Vagina (tissue), 2 donors: ENCODE measurements around the gene ATXN10.

ENCODE experiments used
- CTCF ChIP-seq, 3 experiments: fragments of 450-650 bp in 2 of 3; fragments of 200-600 bp in 1 of 3; sonication (generic) in 1 of 3; IDR thresholded peaks; one replicate each; pipeline ENCODE4 v1.5.1; 2017 to 2019; ENCODE audit warnings: antibody characterized with exemption in 3 of 3, mild to moderate bottlenecking in 2 of 3, moderate library complexity in 2 of 3
- POLR2A ChIP-seq, 2 donors: fragments of 450-650 bp; IDR thresholded peaks; one replicate each; pipeline ENCODE4 v1.6.1; 2017; ENCODE audit warnings: antibody characterized with exemption in 2 of 2, mild to moderate bottlenecking in 2 of 2, moderate library complexity in 2 of 2
- POLR2AphosphoS5 ChIP-seq, 2 donors: sonication (generic); formaldehyde crosslinking; IDR thresholded peaks; one replicate each; pipeline ENCODE4 v1.9.0; 2017; ENCODE audit warnings: antibody characterized with exemption in 2 of 2, mild to moderate bottlenecking in 2 of 2, low read depth in 1 of 2; ENCODE audit not compliant: insufficient read depth in 1 of 2

GRCh38 chr22:45628515-45628914 lies 43.1 kb upstream of the ATXN10 start:
- TF ChIP-seq CTCF (IDR thresholded peaks at IDR 0.05) (no peak), POLR2A (IDR thresholded peaks at IDR 0.05) (no peak), POLR2AphosphoS5 (IDR thresholded peaks at IDR 0.05; ENCODE audit: insufficient read depth in 1 of 2, low read depth in 1 of 2) (no peak)
